Lower leg skin (tissue), 3 donors: ENCODE data around the gene CBX2.

Experiments used
- POLR2A ChIP-seq, 2 donors: fragments of 450-650 bp; IDR thresholded peaks; one replicate each; pipeline ENCODE4 v1.6.1; 2016 to 2017; ENCODE audit warnings: antibody characterized with exemption in 2 of 2, mild to moderate bottlenecking in 1 of 2, moderate library complexity in 1 of 2
- TF ChIP-seq, protein P1 (sequence below), 3 donors: fragments of 450-650 bp; IDR thresholded peaks; one replicate each; pipeline ENCODE4 v1.5.1; 2016; ENCODE audit warnings: antibody characterized with exemption in 3 of 3, mild to moderate bottlenecking in 3 of 3, moderate library complexity in 2 of 3

DNA sequence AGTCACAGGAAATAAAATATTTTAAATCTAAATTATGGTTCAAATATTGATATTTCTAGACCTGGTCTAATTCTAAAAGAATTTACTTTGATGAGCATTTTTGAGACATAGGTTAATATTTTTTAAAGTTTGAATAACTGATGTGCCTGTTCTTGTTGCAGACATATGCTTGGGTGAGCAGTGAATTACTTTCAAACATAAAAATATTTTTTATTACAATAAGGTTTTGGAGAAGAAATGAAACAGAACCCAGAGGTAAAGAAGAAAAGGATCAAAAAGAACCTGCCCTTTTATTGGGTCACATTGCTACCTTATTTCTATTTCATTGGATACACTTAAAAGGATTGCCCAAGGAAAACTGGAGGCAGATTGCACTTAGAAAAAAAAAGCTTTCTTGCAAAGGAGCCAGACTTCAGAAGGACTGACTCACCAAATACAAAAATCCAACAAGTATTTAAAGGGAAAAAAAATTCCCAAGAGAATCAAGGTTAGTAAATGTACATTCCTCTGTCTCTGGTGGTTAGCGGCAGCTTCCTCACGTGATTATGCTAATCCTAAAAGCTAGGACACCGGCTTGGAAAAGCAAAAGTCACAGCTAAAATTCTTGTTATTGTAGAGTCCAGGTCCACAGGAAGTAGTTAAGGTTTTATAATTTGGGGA is 28.7 kb upstream of the CBX2 start:
- TF ChIP-seq POLR2A (IDR thresholded peaks at IDR 0.05), result no peak
- TF ChIP-seq, protein P1, sequence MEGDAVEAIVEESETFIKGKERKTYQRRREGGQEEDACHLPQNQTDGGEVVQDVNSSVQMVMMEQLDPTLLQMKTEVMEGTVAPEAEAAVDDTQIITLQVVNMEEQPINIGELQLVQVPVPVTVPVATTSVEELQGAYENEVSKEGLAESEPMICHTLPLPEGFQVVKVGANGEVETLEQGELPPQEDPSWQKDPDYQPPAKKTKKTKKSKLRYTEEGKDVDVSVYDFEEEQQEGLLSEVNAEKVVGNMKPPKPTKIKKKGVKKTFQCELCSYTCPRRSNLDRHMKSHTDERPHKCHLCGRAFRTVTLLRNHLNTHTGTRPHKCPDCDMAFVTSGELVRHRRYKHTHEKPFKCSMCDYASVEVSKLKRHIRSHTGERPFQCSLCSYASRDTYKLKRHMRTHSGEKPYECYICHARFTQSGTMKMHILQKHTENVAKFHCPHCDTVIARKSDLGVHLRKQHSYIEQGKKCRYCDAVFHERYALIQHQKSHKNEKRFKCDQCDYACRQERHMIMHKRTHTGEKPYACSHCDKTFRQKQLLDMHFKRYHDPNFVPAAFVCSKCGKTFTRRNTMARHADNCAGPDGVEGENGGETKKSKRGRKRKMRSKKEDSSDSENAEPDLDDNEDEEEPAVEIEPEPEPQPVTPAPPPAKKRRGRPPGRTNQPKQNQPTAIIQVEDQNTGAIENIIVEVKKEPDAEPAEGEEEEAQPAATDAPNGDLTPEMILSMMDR (IDR thresholded peaks at IDR 0.05), result no peak
